Astrocyte of the cerebellum (primary cell): Measurements from ENCODE around the gene ARSK.

ENCODE experiments used
- DNase-seq: peaks from one replicate; pipeline ENCODE4 v3.0.0-alpha.2; 2011; ENCODE audit warnings: low read depth
- H3K4me3 ChIP-seq: 2 replicates; pipeline ENCODE4 v1.5.1; 2011; ENCODE audit warnings: mild to moderate bottlenecking, low read depth, low read length, moderate library complexity
- CTCF ChIP-seq: IDR thresholded peaks from 2 replicates; pipeline ENCODE4 v1.5.1; 2012; ENCODE audit warnings: low read length, low read depth, moderate library complexity, mild to moderate bottlenecking; ENCODE audit errors: missing control alignments
- in situ Hi-C: cut with HindIII; loops from 2 replicates; pipeline ENCODE4 v1.10.0; 2017; ENCODE audit warnings: low sequenced_read_pairs

ARSK gene

GRCh38 chr5:95621839-95622629 is 67.1 kb downstream of the ARSK start:
- in situ Hi-C loops = no loop called here
- no peak overlapping the region for H3K4me3 ChIP-seq
- no peak for DNase-seq

DNA sequence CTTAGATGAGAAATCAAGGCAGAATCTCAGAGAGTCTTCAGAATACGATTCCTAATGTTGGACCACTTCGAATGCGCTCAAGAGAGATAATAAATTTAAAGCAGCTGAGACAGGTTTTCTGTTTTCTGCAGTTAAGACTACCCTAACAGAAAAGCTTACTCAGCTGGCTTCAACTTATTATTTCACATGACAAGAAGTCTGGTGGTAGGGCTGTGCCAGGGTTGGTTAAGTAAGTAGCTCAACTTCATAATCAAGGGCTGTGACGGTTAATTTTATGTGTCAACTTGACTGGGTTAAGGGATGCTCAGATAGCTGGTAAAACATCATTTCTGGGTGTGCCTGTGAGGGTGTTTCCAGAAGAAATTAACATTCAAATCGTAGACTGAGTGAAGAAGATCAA is 68.8 kb downstream of the ARSK start:
- in situ Hi-C loops = no loop called here
- TF ChIP-seq CTCF = no peak
- no peak for DNase-seq
- H3K4me3 ChIP-seq = no peak overlapping the region

More at GRCh38 chr5:95621839-95622629, 67.1 kb downstream of the ARSK start:
- TF ChIP-seq CTCF = no peak

DNA sequence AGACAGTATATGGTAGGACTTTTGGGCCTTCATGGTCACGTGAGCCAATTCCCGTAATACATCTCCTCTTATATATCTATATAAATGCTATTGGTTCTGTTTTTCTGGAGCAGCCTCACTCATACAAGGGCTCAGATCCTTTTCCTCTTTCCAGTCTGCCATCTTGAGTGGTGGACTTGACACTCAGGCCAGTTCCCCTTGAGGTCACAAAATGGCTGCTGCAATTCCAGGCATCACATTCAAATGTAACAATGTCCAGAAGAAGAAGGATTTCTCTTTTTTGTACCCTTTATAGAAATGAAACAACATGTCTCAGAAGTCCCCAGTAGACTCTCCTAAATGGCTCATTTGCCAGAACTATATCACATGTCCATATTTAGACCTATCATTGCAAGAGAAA is 69.5 kb downstream of the ARSK start:
- in situ Hi-C loops = no loop called here
- DNase-seq = no peak
- H3K4me3 ChIP-seq = no peak overlapping the region
- no peak for TF ChIP-seq CTCF

DNA sequence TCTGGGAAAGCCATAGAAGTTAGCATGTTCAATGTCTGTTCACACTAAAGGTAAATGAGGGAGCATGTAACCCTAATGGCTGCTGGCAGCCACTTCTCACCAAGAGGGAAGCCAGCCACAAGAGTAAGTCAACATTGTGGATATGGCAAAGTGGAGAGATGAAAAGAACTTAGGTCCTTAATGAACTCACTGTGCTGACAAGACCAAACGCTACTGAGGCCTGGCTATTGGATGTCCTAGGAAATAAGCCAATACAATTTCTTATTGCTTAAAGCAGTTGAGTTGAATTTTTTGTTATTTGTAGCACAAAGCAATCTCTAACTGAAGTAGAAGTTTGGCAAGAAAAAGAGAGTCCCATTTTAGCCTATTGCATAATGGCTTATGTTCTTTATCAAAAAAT is 71.8 kb downstream of the ARSK start:
- no peak for DNase-seq
- no peak for TF ChIP-seq CTCF
- in situ Hi-C loops = no loop called here
- H3K4me3 ChIP-seq = no peak overlapping the region

DNA sequence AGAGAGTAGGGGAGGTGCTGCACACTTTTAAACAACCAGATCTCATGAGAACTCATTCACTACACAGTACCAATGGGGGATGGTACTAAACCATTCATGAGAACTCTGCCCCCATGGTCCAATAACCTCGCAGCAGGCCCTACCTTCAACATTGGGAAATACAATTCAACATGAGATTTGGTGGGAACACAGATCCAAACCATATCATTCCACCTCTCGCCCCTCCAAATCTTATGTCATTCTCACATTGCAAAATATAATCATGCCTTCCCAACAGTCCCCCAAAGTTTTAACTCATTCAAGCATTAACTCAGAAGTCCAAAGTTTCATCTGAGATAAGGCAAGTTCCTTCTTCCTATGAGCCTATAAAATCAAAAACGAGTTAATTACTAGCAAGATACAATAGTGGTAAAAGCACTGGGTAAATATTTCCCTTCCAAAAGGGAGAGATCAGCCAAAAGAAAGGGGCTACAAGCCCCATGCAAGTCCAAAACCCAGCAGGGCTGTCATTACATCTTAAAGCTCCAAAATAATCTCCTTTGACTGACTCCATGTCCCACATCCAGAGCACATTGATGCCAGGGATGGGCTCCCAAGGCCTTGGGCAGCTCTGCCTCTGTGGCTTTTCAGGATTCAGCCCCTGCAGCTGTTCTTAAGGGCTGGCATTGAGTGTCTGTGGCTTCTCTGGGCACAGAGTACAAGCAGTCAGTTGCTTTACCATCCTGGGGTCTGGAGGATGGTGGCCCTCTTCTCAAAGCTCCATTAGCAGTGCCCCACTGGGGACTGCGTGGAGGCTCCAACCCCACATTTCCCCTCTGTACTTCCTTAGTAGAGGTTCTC is 73.3 kb downstream of the ARSK start:
- no peak for TF ChIP-seq CTCF
- in situ Hi-C loops = no loop called here
- no peak for DNase-seq
- no peak overlapping the region for H3K4me3 ChIP-seq

DNA sequence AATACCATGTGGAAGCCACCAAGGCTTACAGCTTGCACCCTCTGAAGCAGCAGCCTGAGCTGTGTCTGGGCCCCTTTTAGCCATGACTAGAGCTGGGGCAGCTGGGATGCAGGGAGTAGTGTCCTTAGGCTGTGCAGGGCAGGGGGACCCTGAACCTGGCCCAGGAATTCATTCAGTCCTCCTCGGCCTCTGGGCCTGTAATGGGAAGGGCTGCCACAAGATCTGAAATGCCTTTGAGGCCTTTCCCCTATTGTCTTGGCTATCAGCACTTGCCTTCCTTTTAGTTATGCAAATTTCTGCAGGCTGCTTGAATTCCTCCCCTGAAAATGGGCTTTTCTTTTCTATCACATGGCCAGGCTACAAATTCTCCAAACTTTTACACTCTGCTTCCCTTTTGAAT is 74.0 kb downstream of the ARSK start:
- no peak for TF ChIP-seq CTCF
- DNase-seq = no peak
- no peak overlapping the region for H3K4me3 ChIP-seq
- in situ Hi-C loops = no loop called here
